Stimulated activated CD4-positive, alpha-beta T cell treated with anti-CD3 and anti-CD28 coated beads, TNF-alpha, amount 100 ng/mL, for 48 hours (primary cell): ENCODE measurements around the gene CFAP69.

Experiments
- DNase-seq, 3 donors: peaks; one replicate each; pipeline ENCODE4 v3.0.0-alpha.2; 2020; ENCODE audit warnings: low read depth in 3 of 3

The CFAP69 gene, protein sequence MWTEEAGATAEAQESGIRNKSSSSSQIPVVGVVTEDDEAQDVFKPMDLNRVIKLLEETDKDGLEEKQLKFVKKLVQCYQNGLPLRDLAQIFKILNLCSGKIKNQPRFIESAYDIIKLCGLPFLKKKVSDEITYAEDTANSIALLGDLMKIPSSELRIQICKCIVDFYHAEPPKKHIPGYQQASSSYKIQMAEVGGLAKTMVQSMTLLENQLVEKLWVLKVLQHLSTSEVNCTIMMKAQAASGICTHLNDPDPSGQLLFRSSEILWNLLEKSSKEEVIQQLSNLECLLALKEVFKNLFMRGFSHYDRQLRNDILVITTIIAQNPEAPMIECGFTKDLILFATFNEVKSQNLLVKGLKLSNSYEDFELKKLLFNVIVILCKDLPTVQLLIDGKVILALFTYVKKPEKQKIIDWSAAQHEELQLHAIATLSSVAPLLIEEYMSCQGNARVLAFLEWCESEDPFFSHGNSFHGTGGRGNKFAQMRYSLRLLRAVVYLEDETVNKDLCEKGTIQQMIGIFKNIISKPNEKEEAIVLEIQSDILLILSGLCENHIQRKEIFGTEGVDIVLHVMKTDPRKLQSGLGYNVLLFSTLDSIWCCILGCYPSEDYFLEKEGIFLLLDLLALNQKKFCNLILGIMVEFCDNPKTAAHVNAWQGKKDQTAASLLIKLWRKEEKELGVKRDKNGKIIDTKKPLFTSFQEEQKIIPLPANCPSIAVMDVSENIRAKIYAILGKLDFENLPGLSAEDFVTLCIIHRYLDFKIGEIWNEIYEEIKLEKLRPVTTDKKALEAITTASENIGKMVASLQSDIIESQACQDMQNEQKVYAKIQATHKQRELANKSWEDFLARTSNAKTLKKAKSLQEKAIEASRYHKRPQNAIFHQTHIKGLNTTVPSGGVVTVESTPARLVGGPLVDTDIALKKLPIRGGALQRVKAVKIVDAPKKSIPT

DNA sequence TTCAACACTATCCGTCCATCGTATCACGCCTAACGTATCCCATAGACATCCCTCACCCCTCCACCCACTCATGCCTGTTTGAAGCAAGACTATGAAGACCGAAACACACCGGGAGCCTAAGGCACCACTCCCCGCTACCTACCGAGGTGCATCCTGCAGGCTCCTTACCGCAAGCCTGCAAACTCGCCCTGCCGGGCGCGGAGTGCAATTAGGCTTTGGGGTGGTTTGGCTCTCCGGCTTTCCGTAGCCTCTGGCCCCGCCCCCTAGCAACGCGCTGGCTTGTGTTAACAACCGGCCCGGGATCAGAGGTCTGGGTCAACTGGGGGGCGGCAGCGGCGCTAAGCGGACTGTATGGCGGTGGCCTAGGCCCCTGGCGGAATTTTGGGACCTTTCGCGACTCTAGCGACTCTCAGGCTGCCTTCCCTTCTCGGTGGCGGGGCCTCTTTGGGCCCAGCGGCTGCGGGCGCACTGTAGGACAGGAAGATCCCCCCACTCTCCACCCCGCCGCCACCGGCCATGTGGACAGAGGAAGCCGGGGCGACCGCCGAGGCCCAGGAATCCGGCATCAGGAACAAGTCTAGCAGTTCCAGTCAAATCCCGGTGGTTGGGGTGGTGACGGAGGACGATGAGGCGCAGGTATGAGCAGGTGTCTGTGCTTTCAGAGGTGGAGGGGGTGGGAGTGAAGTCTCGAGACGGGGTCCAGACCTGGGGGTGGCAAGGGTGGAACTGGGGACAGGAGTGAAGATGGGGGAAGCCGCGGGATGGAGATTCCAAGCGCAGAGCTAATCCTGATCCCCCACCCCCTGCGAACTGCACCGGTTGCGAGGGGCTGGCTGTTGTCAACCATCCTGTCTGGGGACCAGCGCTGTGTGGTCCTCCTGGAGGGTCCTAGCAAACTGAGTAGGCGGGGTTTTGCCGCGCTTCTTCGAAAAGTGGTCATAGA lies at the start of gene CFAP69:
Gene CFAP69 (plus strand): TSS at position 266 of the 943 bp plus-strand sequence. CDS start 251 bp downstream, at position 517.
- DNase-seq, result peak; percentile 73 to 85 (median 73)

DNA sequence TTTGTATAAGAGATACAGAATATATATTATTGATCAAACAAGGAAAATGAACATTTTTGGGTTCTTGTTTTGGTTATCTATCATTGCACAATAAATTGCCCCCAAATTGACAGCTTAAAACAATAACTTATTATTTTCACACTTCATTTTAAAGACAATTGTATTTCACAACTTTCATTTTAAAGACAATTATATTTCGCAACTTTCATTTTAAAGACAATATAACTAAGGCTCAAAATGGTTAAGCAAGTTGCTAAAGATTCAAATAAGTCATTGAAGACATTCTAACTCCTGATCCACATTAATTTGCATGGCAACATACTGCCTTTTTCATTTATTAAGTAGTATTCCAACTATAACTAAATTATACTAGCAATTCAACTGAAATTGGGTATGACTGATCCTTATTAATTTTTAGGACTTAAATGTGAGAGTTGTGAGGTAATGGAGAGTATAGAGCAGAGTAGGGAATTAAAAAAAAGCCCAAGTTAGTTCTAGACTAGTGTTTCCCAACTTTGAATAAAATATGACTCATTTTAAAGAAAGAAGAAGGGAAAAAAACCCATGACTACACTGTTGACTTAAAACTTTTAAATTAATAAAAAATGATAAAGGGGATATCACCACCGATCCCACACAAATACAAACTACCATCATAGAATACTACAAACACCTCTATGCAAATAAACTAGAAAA lies 43.3 kb upstream of the CFAP69 start:
- DNase-seq, result no peak

DNA sequence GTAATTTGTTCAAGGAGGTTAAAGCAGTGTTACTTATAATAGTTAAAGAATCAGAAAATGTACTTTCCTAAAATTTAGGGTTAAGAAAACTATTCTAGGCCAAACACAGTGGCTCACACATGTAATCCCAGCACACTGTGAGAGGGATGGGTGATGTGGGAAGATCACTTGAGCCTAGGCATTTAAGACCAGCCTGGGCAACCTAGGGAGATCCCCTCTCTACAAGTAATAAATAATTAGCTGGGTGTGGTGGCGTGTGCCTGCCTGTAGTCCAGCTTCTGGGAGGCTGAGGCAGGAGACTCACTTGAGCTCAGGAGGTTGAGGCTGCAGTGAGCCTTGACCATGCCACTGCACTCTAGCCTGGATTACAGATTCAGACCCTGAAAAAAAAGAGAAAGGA lies 37.0 kb upstream of the CFAP69 start:
- no peak for DNase-seq

DNA sequence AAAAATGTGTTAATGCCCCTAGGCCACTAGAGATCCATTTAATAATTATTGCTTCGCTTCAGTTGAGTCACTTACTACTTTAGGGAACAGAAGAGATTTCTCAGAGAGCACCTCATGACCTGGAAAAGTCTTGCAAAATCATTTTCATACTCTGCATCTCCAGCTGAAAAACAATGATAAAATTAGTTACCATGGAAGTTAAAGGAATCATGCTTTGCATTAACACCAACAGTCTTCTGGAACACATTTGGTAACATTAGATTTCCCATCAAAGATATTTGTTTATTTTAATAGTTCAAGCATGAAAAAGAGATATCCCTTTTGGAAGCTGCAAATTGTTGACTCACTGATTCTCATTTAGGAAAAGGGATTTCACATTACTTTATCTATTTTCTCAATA lies 35.2 kb upstream of the CFAP69 start:
- no peak for DNase-seq

DNA sequence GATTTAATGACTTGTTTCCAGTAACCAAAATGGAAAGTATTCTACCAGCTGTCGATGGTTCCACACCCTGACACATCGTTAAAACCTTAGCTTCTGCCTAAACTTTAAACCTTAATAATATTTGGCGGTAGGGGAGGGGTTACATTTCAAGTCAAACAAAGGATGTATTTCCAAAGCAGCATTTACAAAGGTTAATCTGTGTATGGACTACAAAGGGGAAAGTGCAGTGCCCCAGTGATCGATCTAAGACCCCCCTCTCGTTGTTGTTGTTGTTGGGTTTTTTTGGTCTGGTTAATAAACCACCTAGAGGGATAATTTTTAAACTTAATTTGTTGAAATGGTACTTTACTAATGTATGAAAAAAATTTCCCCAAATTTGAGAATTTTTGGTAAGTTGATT lies 34.5 kb upstream of the CFAP69 start:
- DNase-seq, result no peak

DNA sequence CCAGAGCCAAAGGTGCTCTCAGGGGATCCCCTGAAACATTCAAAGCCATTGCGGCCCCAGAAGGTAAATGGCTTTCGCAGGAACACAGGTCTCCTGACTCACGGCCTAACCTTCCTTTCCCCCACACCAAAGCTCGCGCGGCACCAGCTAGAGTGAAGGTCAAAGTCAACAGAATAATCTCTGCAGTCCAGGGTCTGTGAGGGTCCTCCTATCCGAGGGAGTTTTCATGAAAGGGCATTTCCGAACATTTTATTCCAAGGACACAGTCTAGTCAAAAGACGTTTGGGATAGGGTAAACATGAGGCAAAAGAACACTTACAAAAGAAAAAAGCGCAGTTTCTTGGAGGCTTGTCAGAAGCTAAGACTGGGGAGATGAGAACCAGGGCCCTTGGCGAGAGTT lies 34.0 kb upstream of the CFAP69 start:
- DNase-seq, result no peak

DNA sequence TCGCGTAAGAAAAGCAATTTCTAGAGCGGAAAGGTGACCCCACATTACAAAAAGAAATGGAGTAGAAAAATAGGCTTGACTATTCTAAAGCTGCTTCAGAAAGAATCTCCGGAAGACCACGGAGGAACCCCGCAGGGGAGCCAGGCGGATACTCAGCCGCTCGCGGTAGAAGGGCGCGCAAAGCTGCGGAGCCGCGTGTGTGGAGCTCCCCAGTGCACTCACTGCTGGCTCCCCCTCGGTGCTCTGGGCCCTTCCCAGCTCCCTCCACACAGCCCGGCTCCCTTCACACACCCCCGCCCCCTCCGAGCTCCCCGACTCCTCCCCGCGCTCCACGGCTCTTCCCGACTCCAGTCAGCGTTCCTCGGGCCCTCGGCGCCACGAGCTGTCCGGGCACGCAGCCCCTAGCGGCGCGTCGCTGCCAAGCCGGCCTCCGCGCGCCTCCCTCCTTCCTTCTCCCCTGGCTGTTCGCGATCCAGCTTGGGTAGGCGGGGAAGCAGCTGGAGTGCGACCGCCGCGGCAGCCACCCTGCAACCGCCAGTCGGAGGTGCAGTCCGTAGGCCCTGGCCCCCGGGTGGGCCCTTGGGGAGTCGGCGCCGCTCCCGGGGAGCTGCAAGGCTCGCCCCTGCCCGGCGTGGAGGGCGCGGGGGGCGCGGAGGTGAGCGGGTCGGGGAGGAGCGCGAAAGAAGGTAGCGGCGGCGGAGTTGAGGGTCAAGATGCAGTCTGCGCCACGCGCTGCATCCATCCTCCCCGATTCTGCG lies 33.4 kb upstream of the CFAP69 start, which contains the start of gene STEAP2:
Gene STEAP2 (plus strand): TSS at position 350 of the 758 bp plus-strand sequence. CDS start 13,343 bp downstream, outside the sequence.
- DNase-seq, result peak; percentile 8 to 23 (median 12)

DNA sequence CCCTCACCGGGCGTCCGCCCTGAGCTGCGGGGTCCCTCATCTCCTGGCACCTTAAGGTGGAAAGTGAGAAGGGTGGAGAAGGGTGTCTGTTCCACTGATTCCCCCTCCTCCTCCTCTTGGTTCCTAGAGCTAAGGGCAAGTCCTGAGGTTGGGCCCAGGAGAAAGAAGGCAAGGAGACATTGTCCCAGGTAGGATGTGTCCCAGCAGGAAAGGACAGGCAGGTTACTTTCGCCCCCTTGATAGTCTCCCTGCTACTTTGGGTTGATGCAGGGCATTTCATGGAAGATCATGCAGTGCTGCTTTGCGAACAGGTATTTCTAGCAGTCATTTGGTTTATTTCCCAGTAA lies 32.9 kb upstream of the CFAP69 start:
- no peak for DNase-seq

DNA sequence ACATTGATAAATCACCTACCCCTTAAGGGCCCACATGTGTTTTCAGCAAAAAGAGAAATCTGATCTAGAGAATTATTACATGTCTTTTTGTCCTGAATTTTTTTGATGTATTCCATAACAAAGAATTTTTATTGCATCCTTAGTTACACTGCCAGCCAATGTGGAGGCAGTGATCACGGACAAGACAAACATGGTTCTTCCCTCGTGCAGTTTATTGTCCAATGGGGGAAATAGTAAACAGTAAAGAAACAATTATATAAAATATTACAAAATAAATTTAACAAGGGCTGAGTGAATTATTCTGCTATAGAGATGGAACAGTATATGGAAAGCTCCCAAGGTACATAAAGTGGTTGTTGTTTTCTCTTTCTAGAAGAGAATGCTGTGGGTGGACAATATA lies 31.5 kb upstream of the CFAP69 start:
- DNase-seq, result no peak

DNA sequence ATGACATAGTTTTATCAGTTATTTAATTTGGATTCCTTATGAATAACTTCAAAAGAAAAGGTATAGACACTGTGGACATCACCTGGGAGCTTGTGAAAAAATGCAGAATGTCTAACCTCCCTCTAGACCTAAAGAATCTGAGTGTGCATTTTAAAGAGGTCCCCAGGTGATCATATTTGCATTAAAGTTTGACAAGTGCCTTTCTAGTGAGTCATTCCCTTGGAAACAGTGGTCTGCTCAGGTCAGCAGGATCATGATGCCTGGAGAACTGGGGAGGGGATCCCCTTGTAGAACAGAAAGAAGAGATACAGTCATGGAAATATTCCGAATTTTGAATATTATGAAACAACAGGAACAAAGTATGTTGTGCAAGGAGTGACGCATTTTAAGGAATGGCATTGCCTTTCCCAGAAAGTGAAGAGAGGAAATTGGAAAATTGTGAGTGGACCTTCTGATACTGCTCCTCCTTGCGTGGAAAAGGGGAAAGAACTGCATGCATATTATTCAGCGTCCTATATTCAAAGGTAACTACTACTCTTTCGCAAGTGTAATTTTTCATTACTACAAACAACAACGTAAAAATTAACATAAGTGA lies 28.8 kb upstream of the CFAP69 start:
- no peak for DNase-seq

DNA sequence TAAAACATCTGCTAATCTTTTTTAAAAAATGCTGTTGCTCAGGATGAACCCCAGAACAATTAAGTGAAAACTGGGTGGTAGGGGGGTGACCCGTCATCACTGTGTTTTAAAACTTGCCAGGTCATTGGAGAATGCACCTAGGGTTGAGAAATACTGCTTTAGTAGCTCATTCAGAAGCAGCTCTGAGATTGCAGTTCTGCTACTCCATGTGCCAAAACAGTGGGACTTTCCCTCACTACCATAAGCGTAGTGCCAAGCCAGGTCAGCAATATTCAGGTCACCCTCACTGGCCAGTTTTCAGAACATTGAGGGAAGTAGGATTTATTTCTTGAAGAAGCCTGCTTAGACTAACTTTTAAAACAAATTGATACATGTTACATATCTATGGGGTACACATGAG lies 28.2 kb upstream of the CFAP69 start:
- no peak for DNase-seq

DNA sequence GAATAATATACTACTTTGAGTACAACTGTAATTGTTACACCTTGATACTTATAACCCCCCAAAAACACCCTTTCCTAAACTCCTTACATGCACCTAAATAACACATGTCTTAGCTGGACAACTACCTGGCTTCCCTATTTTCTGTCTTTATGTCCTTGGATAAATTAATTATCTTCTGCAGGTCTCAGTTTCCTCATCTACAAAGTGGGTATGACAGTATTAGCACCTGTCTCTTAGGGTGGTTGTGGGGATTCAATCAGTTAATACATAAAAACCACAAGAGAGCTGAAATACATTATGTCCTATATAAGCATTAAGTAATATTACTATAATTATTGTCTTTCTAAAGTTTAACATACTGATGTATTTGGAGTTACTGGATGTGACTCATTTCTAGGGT lies 22.6 kb upstream of the CFAP69 start:
- no peak for DNase-seq

DNA sequence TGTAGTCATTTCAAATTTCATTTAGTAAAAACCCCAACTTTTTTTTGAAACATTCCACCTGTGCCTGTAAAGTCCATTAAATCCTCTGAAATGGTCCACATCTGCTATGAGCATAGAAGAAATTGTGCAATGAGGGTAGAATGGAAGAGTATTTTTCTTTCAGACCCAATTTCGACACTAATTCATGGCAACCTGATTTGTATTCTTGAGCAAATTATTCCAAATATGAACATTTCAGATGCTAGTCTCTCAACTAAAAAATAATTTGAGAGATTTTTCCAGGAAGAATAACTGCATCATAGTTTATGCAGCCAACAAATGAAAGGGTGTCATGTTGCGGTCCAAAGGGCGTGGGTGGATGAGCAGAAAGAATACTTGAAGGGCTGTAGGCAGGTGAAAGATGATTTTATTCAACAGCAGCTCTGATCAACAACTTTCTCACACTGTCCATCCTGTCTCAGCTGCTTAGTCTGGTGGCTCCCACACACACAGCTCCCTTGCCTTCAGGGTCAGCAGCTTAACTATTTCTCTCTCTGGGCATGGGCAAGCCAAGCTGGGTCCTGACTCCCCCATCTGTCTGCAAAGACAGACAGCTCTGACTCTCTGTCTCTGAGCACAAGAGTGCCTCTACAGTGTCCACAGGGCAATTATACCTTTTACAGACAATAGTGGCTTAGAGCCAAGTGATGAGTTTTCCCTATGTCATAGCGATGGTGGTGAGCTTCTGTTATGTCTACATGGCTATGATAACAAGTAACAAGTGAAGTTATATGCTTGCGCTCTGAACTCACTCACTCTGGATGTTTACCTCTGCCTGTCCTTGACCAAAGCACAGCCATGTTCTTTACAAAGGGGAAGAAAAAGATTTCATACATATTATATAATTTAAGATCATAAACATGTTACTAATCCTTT lies 21.9 kb upstream of the CFAP69 start:
- DNase-seq, result no peak

DNA sequence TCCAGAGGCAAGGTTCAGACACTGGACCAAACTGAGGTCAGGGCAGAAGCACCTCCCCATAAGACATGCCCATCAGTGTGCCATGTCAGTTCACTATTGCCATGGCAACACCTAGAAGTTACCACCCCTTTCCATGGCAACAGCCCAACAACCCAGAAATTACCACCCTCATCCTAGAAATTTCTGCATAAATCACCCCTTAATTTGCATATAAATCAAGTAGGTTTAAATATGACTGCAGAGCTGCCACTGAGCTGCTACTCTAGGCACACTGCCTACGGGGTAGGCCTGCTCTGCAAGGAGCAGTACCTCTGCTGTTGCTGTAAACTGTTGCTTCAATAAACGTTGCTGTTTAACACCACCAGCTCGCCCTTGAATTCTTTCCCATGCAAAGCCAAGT lies 20.8 kb upstream of the CFAP69 start:
- no peak for DNase-seq

DNA sequence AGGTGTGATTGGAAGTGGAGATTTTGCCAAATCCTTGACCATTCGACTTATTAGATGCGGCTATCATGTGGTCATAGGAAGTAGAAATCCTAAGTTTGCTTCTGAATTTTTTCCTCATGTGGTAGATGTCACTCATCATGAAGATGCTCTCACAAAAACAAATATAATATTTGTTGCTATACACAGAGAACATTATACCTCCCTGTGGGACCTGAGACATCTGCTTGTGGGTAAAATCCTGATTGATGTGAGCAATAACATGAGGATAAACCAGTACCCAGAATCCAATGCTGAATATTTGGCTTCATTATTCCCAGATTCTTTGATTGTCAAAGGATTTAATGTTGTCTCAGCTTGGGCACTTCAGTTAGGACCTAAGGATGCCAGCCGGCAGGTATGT lies 19.8 kb upstream of the CFAP69 start:
- DNase-seq, result no peak

DNA sequence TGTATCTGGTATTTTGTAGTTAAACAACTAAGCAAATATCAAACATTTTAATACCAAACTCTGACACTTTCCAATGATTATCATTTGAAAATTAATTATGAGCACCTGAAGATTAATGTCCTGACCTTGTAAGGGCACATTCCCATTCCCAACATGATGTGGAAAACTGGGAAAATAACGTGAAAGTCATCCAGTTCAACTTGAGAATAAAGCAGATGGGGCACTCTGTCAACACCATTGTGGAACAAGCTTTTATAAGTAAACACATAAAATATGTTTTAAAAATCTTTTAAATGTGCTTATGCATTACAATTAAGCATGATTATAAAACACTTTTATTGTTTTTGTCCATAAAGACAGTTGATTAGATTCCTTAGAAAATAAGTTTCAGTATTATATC lies 19.4 kb upstream of the CFAP69 start:
- DNase-seq, result no peak

DNA sequence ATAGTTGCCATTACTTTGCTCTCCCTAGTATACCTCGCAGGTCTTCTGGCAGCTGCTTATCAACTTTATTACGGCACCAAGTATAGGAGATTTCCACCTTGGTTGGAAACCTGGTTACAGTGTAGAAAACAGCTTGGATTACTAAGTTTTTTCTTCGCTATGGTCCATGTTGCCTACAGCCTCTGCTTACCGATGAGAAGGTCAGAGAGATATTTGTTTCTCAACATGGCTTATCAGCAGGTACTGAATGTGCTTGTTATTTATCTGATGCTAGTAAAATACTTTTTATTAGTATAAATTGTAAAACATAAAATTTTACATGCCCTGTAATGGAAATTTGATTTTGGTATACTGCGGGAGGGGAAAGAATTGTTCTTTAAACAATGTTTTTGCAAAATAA lies 17.7 kb upstream of the CFAP69 start:
- DNase-seq, result no peak

DNA sequence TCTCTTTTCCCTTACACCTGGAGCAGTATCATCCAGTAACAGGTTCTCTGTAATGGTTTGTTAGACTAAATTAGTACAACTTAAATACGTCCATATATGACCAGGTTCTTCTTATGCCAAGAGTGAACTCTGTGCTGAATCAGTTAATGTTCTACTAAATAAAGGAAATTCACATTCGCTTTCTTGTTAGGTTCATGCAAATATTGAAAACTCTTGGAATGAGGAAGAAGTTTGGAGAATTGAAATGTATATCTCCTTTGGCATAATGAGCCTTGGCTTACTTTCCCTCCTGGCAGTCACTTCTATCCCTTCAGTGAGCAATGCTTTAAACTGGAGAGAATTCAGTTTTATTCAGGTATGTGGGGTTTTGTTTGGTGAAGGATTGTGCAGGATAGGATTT lies 15.3 kb upstream of the CFAP69 start:
- DNase-seq, result no peak

DNA sequence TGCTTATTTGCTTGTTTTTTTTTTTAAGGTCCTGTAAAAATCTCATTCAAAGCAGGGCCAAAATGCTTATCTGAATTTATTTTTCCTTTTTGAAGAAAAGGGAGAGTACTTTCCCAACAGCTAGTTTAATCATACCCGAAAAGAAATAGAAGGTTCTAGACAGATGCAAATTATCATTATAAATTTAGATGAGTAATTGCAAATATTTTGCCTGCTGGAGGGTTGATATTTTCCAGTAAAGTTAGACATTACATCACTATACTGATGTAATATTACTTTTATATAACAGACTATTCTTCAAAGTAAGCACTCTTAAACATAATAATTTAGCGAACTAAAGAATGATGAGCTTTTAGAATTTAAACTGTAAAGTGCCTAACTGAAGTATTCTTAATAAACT lies 14.1 kb upstream of the CFAP69 start:
- DNase-seq, result no peak
